ENCODE measurements around the gene PNLIPRP1.

Gene PNLIPRP1

GRCh38 chr10:116633216-116633600, 42.4 kb downstream of the PNLIPRP1 start:
- DNase-seq, result no peak

GRCh38 chr10:116634126-116634975, 43.6 kb downstream of the PNLIPRP1 start:
- no peak for DNase-seq

- no peak for DNase-seq
Measured at GRCh38 chr10:116636385-116636784, 45.6 kb downstream of the PNLIPRP1 start.

GRCh38 chr10:116636976-116637375, 46.2 kb downstream of the PNLIPRP1 start:
- DNase-seq, result no peak

GRCh38 chr10:116637830-116638229, 47.1 kb downstream of the PNLIPRP1 start:
- no peak for DNase-seq

GRCh38 chr10:116646502-116646901, 55.7 kb downstream of the PNLIPRP1 start:
- DNase-seq, result no peak

GRCh38 chr10:116648903-116649302, 58.1 kb downstream of the PNLIPRP1 start:
- DNase-seq, result no peak

GRCh38 chr10:116653885-116654284, 63.1 kb downstream of the PNLIPRP1 start:
- DNase-seq, result no peak

- DNase-seq, result no peak
Measured at GRCh38 chr10:116654816-116655215, 64.1 kb downstream of the PNLIPRP1 start.

GRCh38 chr10:116655568-116655967, 64.8 kb downstream of the PNLIPRP1 start:
- DNase-seq, result no peak

GRCh38 chr10:116656044-116656443, 65.3 kb downstream of the PNLIPRP1 start:
- DNase-seq, result no peak

GRCh38 chr10:116657863-116658551, 67.2 kb downstream of the PNLIPRP1 start:
- DNase-seq, result no peak
